ENCODE data around the gene NQO1.

DNA sequence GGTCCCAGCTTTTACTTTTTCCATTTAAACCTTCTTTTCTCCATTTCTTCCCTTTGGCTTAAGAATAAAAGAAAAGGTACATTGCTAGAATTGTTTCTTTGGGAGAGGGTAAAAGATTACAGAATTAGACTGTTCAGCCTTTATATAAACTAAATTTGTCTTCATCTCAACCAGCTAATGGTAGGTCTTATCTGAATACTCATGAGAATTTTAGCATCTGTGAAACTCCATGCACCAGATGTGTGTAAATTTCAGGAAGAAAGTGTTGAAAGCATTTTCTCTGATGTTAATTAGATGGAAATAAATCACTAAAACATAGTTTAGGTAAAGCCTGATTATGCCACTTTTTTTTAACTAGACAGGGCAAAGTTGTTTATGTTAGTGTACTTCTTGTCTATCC, 24.9 kb downstream of the NQO1 start:
- TF ChIP-seq, protein P1, sequence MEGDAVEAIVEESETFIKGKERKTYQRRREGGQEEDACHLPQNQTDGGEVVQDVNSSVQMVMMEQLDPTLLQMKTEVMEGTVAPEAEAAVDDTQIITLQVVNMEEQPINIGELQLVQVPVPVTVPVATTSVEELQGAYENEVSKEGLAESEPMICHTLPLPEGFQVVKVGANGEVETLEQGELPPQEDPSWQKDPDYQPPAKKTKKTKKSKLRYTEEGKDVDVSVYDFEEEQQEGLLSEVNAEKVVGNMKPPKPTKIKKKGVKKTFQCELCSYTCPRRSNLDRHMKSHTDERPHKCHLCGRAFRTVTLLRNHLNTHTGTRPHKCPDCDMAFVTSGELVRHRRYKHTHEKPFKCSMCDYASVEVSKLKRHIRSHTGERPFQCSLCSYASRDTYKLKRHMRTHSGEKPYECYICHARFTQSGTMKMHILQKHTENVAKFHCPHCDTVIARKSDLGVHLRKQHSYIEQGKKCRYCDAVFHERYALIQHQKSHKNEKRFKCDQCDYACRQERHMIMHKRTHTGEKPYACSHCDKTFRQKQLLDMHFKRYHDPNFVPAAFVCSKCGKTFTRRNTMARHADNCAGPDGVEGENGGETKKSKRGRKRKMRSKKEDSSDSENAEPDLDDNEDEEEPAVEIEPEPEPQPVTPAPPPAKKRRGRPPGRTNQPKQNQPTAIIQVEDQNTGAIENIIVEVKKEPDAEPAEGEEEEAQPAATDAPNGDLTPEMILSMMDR (conservative IDR thresholded peaks at IDR 0.05; ENCODE audit: low read depth, low read length) = no peak
- TF ChIP-seq EZH2 (IDR thresholded peaks at IDR 0.05; ENCODE audit: low read length, unreplicated experiment) = no peak
